SK-N-MC (cell line): Measurements from ENCODE around the gene MMP23B.

ENCODE experiments used
- DNase-seq: peaks from one replicate; pipeline ENCODE4 v3.0.0-alpha.2; 2011; ENCODE audit warnings: low read depth, low spot score
- H3K27ac ChIP-seq: fragments of 200-600 bp; sonication (generic); 2 replicates; pipeline ENCODE4 v1.5.1; 2016; ENCODE audit warnings: mixed run types
- H3K36me3 ChIP-seq: fragments of 200-600 bp; sonication (generic); 2 replicates; pipeline ENCODE4 v1.6.1; 2017; ENCODE audit warnings: antibody characterized with exemption, low read length, mixed read lengths; ENCODE audit not compliant: insufficient read depth
- H3K4me3 ChIP-seq: fragments of 200-600 bp; sonication (generic); 2 replicates; pipeline ENCODE4 v1.5.1; 2016
- H3K9ac ChIP-seq: fragments of 200-600 bp; sonication (generic); 2 replicates; pipeline ENCODE4 v1.8.0; 2017; ENCODE audit warnings: mixed run types, mixed read lengths; ENCODE audit not compliant: insufficient read length
- H3K9me3 ChIP-seq: fragments of 200-600 bp; sonication (generic); 2 replicates; pipeline ENCODE4 v1.6.1; 2017; ENCODE audit warnings: low read depth, mild to moderate bottlenecking, antibody characterized with exemption, low read length, moderate library complexity, mixed read lengths
- EZH2 ChIP-seq: fragments of 200-600 bp; sonication (generic); IDR thresholded peaks from one replicate; pipeline ENCODE4 v1.6.1; 2017; ENCODE audit warnings: antibody characterized with exemption
- FOXP2 ChIP-seq: optimal IDR thresholded peaks from 2 replicates; pipeline ENCODE3; 2011; ENCODE audit warnings: mild to moderate bottlenecking, moderate library complexity; ENCODE audit not compliant: insufficient read depth; ENCODE audit errors: extremely low read length, control extremely low read depth
- POLR2AphosphoS5 ChIP-seq: IDR thresholded peaks from 2 replicates; pipeline ENCODE4 v1.6.1; 2012; ENCODE audit warnings: mild to moderate bottlenecking, low read depth, low read length, borderline replicate concordance

Gene MMP23B

GRCh38 chr1:1601564-1602303 lies 30.2 kb upstream of the MMP23B start:
- Histone ChIP-seq H3K9me3 (no peaks in the 10 kb centered on the region), H3K36me3 (no peaks in the 10 kb centered on the region), H3K4me3 (no peak overlapping the region), H3K9ac (no peak overlapping the region), H3K27ac (no peak overlapping the region)
- TF ChIP-seq EZH2 (no peak), FOXP2 (no peak), POLR2AphosphoS5 (no peak)
- no peak for DNase-seq

- DNase-seq, result no peak
- Histone ChIP-seq H3K9ac (no peak overlapping the region), H3K4me3 (no peak overlapping the region), H3K27ac (no peak overlapping the region), H3K9me3 (no peaks in the 10 kb centered on the region), H3K36me3 (no peaks in the 10 kb centered on the region)
- TF ChIP-seq POLR2AphosphoS5, result no peak
- TF ChIP-seq EZH2, result no peak
- no peak for TF ChIP-seq FOXP2
These were observed 29.5 kb upstream of the MMP23B start for GRCh38 chr1:1602304-1602967.

- Histone ChIP-seq H3K27ac (no peak overlapping the region), H3K9me3 (no peaks in the 10 kb centered on the region), H3K9ac (no peak overlapping the region), H3K4me3 (no peak overlapping the region), H3K36me3 (no peaks in the 10 kb centered on the region)
- DNase-seq, result no peak
- TF ChIP-seq EZH2 (no peak), FOXP2 (no peak), POLR2AphosphoS5 (no peak)
These were observed 28.9 kb upstream of the MMP23B start for GRCh38 chr1:1602968-1603506.

DNA sequence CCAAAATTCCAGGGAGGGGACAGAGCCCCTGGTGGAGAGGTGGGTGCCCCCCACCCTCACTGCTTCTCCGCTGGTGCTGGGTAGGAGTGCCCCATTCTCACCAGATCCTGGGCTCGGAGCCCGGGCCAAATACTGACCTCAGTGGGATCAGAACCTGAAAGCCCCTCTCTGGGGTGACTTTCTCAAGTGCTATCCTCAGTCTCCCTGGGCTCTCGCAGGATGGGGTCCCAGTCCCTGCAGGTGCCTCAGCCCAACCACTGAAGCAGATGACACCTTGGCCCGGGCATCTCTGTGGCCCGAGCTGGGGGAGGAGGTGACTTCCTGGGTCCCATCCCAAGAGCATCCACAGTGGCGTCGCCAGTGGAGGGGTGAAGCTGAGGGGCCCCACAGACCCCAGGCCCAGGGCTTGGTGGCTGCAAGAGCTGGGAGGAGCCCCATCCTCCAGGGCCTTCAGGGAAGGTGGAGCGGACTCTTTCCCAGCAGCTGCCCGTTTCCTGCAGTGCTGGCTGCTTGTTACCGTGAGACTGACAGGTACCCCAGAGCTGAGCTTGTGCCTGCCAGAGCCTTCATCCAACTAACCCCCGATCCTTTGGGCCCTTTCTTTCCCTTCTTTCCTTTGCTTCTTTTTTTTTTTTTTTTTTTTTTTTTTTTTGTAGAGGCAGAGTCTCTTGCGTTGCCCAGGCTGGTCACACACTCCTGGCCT lies 28.2 kb upstream of the MMP23B start:
- TF ChIP-seq FOXP2 (no peak), EZH2 (no peak), POLR2AphosphoS5 (no peak)
- H3K4me3 ChIP-seq, result no peak overlapping the region
- H3K36me3 ChIP-seq, result no peaks in the 10 kb centered on the region
- H3K9ac ChIP-seq, result no peak overlapping the region
- no peaks in the 10 kb centered on the region for H3K9me3 ChIP-seq
- H3K27ac ChIP-seq, result no peak overlapping the region
- no peak for DNase-seq

GRCh38 chr1:1604374-1605033 lies 27.5 kb upstream of the MMP23B start:
- TF ChIP-seq POLR2AphosphoS5, result no peak
- TF ChIP-seq EZH2, result no peak
- TF ChIP-seq FOXP2, result no peak
- Histone ChIP-seq H3K4me3 (no peak overlapping the region), H3K9ac (no peak overlapping the region)

GRCh38 chr1:1605034-1605591 lies 26.9 kb upstream of the MMP23B start:
- H3K36me3 ChIP-seq, result no peaks in the 10 kb centered on the region
- no peak for DNase-seq
- no peak overlapping the region for H3K9ac ChIP-seq
- no peak overlapping the region for H3K4me3 ChIP-seq
- no peaks in the 10 kb centered on the region for H3K9me3 ChIP-seq
- TF ChIP-seq EZH2 (no peak), POLR2AphosphoS5 (no peak), FOXP2 (no peak)
- no peak overlapping the region for H3K27ac ChIP-seq

More at GRCh38 chr1:1604374-1605033, 27.5 kb upstream of the MMP23B start:
- no peak for DNase-seq
- no peak overlapping the region for H3K27ac ChIP-seq
- H3K9me3 ChIP-seq, result no peaks in the 10 kb centered on the region
- H3K36me3 ChIP-seq, result no peaks in the 10 kb centered on the region

DNA sequence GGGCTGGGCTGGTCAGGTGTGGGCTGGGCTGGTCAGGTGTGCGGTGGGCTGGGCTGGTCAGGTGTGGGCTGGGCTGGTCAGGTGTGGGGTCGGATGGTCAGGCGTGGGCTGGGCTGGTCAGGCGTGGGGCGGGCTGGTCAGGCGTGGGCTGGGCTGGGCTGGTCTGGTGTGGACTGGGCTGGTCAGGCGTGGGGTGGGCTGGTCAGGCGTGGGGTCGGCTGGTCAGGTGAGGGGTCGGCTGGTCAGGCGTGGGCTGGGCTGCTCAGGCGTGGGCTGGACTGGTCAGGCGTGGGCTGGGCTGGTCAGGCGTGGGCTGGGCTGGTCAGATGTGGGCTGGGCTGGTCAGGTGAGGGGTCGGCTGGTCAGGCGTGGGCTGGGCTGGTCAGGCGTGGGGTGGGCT lies 26.2 kb upstream of the MMP23B start:
- TF ChIP-seq POLR2AphosphoS5, result no peak
- H3K36me3 ChIP-seq, result no peaks in the 10 kb centered on the region
- no peak for DNase-seq

More for the DNA sequence above, 26.2 kb upstream of the MMP23B start:
- H3K9ac ChIP-seq, result no peak overlapping the region
- no peak overlapping the region for H3K4me3 ChIP-seq
- H3K9me3 ChIP-seq, result no peaks in the 10 kb centered on the region
- no peak overlapping the region for H3K27ac ChIP-seq
